ENCODE results near the gene HPCAL1.

Gene HPCAL1

GRCh38 chr2:10325278-10326145 is 22.8 kb downstream of the HPCAL1 start:
- DNase-seq: no peak

GRCh38 chr2:10326151-10326616 is 23.5 kb downstream of the HPCAL1 start:
- peak; percentile 81 for DNase-seq

GRCh38 chr2:10326707-10327594 is 24.2 kb downstream of the HPCAL1 start:
- peak; percentile 99 for DNase-seq

GRCh38 chr2:10327896-10328669 is 25.4 kb downstream of the HPCAL1 start:
- DNase-seq: peak; percentile 55

- peak; percentile 20 for DNase-seq
These were observed 26.2 kb downstream of the HPCAL1 start for GRCh38 chr2:10328670-10329579.

GRCh38 chr2:10329580-10329879 is 26.8 kb downstream of the HPCAL1 start:
- DNase-seq: no peak

- peak; percentile 16 for DNase-seq
These were observed 27.4 kb downstream of the HPCAL1 start for GRCh38 chr2:10329880-10330699.

- no peak for DNase-seq
These were observed 28.0 kb downstream of the HPCAL1 start for GRCh38 chr2:10330700-10331026.

GRCh38 chr2:10331027-10331701 is 28.5 kb downstream of the HPCAL1 start:
- peak; percentile 60 for DNase-seq

GRCh38 chr2:10331702-10332401 is 29.1 kb downstream of the HPCAL1 start:
- peak; percentile 88 for DNase-seq

- no peak for DNase-seq
These were observed 29.9 kb downstream of the HPCAL1 start for GRCh38 chr2:10332402-10333246.

GRCh38 chr2:10333247-10333613 is 30.5 kb downstream of the HPCAL1 start:
- DNase-seq: peak; percentile 59

- DNase-seq: no peak
These were observed 31.3 kb downstream of the HPCAL1 start for GRCh38 chr2:10333966-10334365.

- no peak for DNase-seq
These were observed 32.5 kb downstream of the HPCAL1 start for GRCh38 chr2:10335046-10335840.

GRCh38 chr2:10336283-10336682 is 33.6 kb downstream of the HPCAL1 start:
- no peak for DNase-seq

GRCh38 chr2:10337449-10338269 is 35.0 kb downstream of the HPCAL1 start:
- no peak for DNase-seq

Measured in NCI-H1694 treated with DMSO at 0.1 percent for 48 hours (cell line).